Smooth muscle cell (in vitro differentiated cells): ENCODE results near the gene CCNG2. TPM values are rescaled to one million over a fixed set of nuclear protein-coding genes. Genes with fewer than 3 reads are reported as not detected.
A peak's percentile ranks its signal among the peaks of the same experiment; 100 is the strongest.

Experiments
- DNase-seq: peaks from one replicate; lab custom pipeline; 2025; ENCODE audit not compliant: unreplicated experiment; lab: John Stamatoyannopoulos, UW
- H2AFZ ChIP-seq: fragments of 200-600 bp; sonication (generic); 2 replicates; pipeline ENCODE4 v1.6.0; 2016; ENCODE audit warnings: antibody characterized with exemption, low read depth, mild to moderate bottlenecking
- H3F3A ChIP-seq: fragments of 200-600 bp; sonication (generic); 2 replicates; pipeline ENCODE4 v1.6.0; 2017; ENCODE audit warnings: antibody characterized with exemption, low read depth
- H3K27ac ChIP-seq: fragments of 200-600 bp; sonication (generic); 2 replicates; pipeline ENCODE4 v1.5.1; 2016; ENCODE audit warnings: low read depth, mild to moderate bottlenecking
- H3K27me3 ChIP-seq: fragments of 200-600 bp; sonication (generic); 2 replicates; pipeline ENCODE4 v1.6.1; 2016; ENCODE audit warnings: low read depth, mild to moderate bottlenecking
- H3K36me3 ChIP-seq: fragments of 200-600 bp; sonication (generic); 2 replicates; pipeline ENCODE4 v1.5.1; 2016; ENCODE audit warnings: low read depth
- H3K4me1 ChIP-seq: fragments of 200-600 bp; sonication (generic); 2 replicates; pipeline ENCODE4 v1.5.1; 2016; ENCODE audit warnings: low read depth
- H3K4me2 ChIP-seq: fragments of 200-600 bp; sonication (generic); 2 replicates; pipeline ENCODE4 v1.6.0; 2016; ENCODE audit warnings: mild to moderate bottlenecking
- H3K4me3 ChIP-seq: fragments of 200-600 bp; sonication (generic); 2 replicates; pipeline ENCODE4 v1.5.1; 2016; ENCODE audit warnings: mild to moderate bottlenecking
- H3K79me2 ChIP-seq: fragments of 200-600 bp; sonication (generic); 2 replicates; pipeline ENCODE4 v1.6.0; 2016; ENCODE audit warnings: low read depth, mild to moderate bottlenecking
- H3K9ac ChIP-seq: fragments of 200-600 bp; sonication (generic); 2 replicates; pipeline ENCODE4 v1.6.0; 2016; ENCODE audit warnings: low read depth
- H3K9me3 ChIP-seq: fragments of 200-600 bp; sonication (generic); replicated peaks from 2 replicates; pipeline ENCODE4 v1.5.1; 2016; ENCODE audit warnings: low read depth
- H4K20me1 ChIP-seq: fragments of 200-600 bp; sonication (generic); 2 replicates; pipeline ENCODE4 v1.6.0; 2016; ENCODE audit warnings: low read depth
- CTCF ChIP-seq: fragments of 200-600 bp; sonication (generic); IDR thresholded peaks from 2 replicates; pipeline ENCODE4 v1.5.1; 2017; ENCODE audit warnings: borderline replicate concordance, mild to moderate bottlenecking, antibody characterized with exemption; ENCODE audit not compliant: insufficient read depth, poor library complexity, severe bottlenecking
- WGBS: methylation state at CpG from one replicate; pipeline ENCODE4 v1.1.7; 2016; ENCODE audit warnings: low lambda C conversion rate; 5-methylcytosine and 5-hydroxymethylcytosine counted together
- polyA plus RNA-seq: library from polyadenylated mRNA; unstranded; fragments of >200 nt; fragmentation: Nextera tagmentation; extraction: Ambion mirVana; gene quantifications from 2 replicates; pipeline ENCODE4 v1.2.1, GENCODE V29; 2016
- total RNA-seq: library from RNA; depleted of rRNA; stranded (reverse); fragments of >200 nt; gene quantifications from 2 replicates; pipeline ENCODE4 v1.2.3, GENCODE V29; 2014

CCNG2 gene
- total and polyA plus RNA-seq, 2 experiments from 2014 or later: 59.2 to 59.8 TPM

GRCh38 chr4:77196866-77197265, 39.9 kb downstream of the CCNG2 start:
- no peaks in the 10 kb centered on the region for H3K27me3 ChIP-seq
- no peaks in the 10 kb centered on the region for H3K36me3 ChIP-seq
- H2AFZ ChIP-seq: no peak overlapping the region
- no peaks in the 10 kb centered on the region for H3F3A ChIP-seq
- DNase-seq: no peak
- no peak for TF ChIP-seq CTCF
- H3K79me2 ChIP-seq: no peaks in the 10 kb centered on the region
- no peaks in the 10 kb centered on the region for H3K9me3 ChIP-seq
- no peak overlapping the region for H3K9ac ChIP-seq
- H3K4me3 ChIP-seq: no peak overlapping the region
- no peak overlapping the region for H3K27ac ChIP-seq
- H3K4me2 ChIP-seq: peak overlapping the region; percentile 15
- WGBS: 56% methylated on average over 4 of the region's 4 CpGs
- peaks cover 7% of the 10 kb centered on the region for H3K4me1 ChIP-seq
- H4K20me1 ChIP-seq: no peaks in the 10 kb centered on the region

DNA sequence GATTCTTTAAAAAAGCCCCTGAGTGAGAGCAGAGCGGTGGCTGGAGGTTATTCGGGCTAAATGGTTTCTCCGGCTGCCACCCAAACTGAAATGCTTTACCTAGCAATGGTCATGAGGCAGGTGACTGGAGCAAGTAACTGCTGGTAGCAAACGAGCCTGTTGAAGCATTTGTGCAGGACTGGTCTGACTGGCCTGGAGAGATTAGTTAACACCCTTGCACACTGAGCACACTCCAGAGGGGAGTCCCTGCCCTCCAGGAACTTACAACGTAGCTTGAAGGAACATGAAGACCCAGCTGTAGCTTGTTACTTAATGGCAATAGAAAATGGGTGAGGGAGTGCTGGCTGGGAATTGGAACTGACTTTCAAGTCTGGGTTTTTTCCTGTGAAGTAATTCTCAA, 40.4 kb downstream of the CCNG2 start:
- Histone ChIP-seq H3K9ac (no peak overlapping the region), H4K20me1 (no peaks in the 10 kb centered on the region), H2AFZ (no peak overlapping the region), H3K79me2 (no peaks in the 10 kb centered on the region), H3K4me1 (peaks cover 7% of the 10 kb centered on the region), H3K27ac (no peak overlapping the region), H3K4me2 (peak overlapping the region; percentile 15), H3K4me3 (no peak overlapping the region), H3K9me3 (no peaks in the 10 kb centered on the region), H3K27me3 (no peaks in the 10 kb centered on the region), H3F3A (no peaks in the 10 kb centered on the region), H3K36me3 (no peaks in the 10 kb centered on the region)
- no peak for TF ChIP-seq CTCF
- WGBS: 76% methylated on average over 5 of the region's 5 CpGs
- DNase-seq: no peak

GRCh38 chr4:77197831-77198230, 40.8 kb downstream of the CCNG2 start:
- no peak overlapping the region for H2AFZ ChIP-seq
- no peaks in the 10 kb centered on the region for H3F3A ChIP-seq
- peaks cover 7% of the 10 kb centered on the region for H3K4me1 ChIP-seq
- WGBS: 88% methylated on average over 2 of the region's 2 CpGs
- H3K9ac ChIP-seq: no peak overlapping the region
- H4K20me1 ChIP-seq: no peaks in the 10 kb centered on the region
- DNase-seq: no peak
- H3K79me2 ChIP-seq: no peaks in the 10 kb centered on the region
- no peaks in the 10 kb centered on the region for H3K9me3 ChIP-seq
- H3K27me3 ChIP-seq: no peaks in the 10 kb centered on the region
- H3K4me2 ChIP-seq: no peak overlapping the region
- no peak overlapping the region for H3K4me3 ChIP-seq
- no peak for TF ChIP-seq CTCF
- H3K27ac ChIP-seq: no peak overlapping the region
- no peaks in the 10 kb centered on the region for H3K36me3 ChIP-seq

DNA sequence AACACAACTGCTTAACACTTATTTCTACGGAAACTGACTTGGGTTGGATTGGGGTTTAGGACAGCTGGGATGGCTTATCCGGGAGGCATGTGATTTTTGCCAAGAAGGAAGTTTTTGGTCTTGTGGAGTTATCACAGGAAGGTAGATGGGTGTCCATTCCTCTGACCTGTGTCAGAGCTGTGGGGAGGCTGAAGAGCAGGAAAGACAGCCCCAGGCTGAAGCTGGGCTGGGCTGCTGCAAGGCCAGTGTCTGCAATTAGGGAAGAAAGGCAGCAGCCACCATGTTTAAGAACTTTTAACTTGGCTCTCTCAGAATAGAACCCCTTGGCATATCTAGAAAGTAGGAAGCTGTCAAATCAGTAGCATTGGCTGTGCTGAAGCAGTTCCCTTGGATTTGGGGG, 42.3 kb downstream of the CCNG2 start:
- peaks cover 7% of the 10 kb centered on the region for H3K4me1 ChIP-seq
- WGBS: 91% methylated on average over 2 of the region's 2 CpGs
- no peak for TF ChIP-seq CTCF
- no peaks in the 10 kb centered on the region for H3K9me3 ChIP-seq
- no peak overlapping the region for H3K4me2 ChIP-seq
- H3F3A ChIP-seq: no peaks in the 10 kb centered on the region
- no peak overlapping the region for H2AFZ ChIP-seq
- DNase-seq: no peak
- H3K36me3 ChIP-seq: no peaks in the 10 kb centered on the region
- no peaks in the 10 kb centered on the region for H3K27me3 ChIP-seq
- H3K9ac ChIP-seq: no peak overlapping the region
- no peaks in the 10 kb centered on the region for H3K79me2 ChIP-seq
- no peaks in the 10 kb centered on the region for H4K20me1 ChIP-seq
- no peak overlapping the region for H3K4me3 ChIP-seq
- H3K27ac ChIP-seq: no peak overlapping the region
